NCI-H460 (cell line): ENCODE data around the gene HAO2. TPM values are rescaled to one million over a fixed set of nuclear protein-coding genes. Genes with fewer than 3 reads are reported as not detected.
"Not testable (repeated sequence)": the region's sequence is repeated elsewhere in the genome, so short reads cannot be mapped to it uniquely, and the experiment has no call there.

Experiments
- DNase-seq: peaks from one replicate; pipeline ENCODE4 v3.0.0-alpha.2; 2016; ENCODE audit warnings: low read depth; ENCODE audit errors: extremely low read depth
- total RNA-seq: library from RNA; depleted of rRNA; stranded (reverse); fragments of >200 nt; shearing (Covaris generic); gene quantifications from 2 replicates; pipeline ENCODE4 v1.2.3, GENCODE V29; 2014

The HAO2 gene
- total RNA-seq, 1 experiment from 2014 or later: not detected

DNA sequence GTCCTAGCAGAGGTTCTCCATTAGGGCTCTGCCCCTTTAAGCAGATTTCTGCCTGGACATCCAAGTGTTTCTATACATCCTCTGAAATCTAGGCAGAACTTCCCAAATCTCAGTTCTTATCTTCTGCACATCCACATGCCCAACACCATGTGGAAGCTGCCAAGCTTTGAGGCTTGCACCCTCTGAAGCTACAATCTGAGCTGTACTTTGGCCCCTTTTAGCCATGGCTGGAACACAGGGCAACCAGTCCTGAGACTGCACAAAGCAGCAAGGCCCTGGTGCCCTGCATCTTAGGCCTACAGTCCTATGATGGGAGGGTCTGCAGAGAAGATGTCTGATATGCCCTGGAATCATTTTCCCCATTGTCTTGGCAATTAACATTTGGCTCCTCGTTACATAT, 8.0 kb downstream of the HAO2 start:
- DNase-seq: no peak

DNA sequence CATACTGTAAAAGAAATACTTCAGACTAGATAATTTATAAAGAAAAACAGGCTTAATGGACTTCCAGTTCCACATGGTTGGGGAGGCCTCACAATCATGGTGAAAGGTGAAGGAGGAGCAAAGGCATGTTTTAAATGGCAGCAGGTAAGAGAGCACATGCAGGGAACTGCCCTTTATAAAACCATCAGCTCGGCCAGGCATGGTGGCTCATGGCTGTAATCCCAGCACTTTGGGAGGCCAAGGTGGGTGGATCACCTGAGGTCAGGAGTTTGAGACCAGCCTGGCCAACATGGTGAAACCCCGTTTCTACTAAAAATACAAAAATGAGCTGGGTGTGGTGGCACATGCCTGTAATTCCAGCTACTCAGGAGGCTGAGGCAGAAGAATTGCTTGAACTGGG, 9.0 kb downstream of the HAO2 start:
- DNase-seq: not testable (repeated sequence)

DNA sequence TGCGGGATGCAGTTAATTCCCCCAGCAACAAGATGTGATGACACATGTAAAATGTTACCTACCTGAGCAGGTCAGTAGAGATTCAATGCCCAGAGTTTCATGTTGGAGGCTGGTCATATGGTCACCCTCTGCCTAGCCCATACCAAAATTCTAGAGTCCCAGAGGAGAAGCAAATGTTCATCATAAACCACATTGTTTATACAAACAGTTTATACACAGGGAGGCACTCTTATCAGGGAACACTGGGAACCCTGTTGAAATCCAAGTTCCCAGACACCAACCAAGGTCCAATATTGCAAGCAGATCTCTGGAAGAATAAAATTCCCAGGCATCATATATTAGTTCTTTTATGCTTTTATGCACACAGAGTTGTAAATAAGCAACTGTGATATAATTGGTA, 10.5 kb downstream of the HAO2 start:
- DNase-seq: no peak

DNA sequence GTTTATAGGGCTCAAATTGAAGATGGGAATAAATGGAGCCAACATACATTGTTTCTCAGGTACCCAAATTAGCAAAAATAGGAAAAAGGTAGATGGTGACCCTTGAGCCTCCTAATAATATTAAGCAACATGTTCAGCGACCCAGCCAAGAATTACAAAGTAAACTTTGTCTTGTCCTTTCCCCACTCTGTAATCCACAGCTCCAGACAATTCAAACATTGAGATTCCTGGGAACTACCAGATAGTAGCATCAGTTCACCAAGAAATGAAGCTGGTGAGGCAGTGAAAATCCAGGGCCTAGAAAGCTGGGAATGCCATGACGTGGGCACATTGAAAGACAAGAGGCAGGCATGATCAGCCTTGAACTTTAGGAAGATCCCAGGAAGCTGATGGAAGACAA, 11.7 kb downstream of the HAO2 start:
- no peak for DNase-seq

DNA sequence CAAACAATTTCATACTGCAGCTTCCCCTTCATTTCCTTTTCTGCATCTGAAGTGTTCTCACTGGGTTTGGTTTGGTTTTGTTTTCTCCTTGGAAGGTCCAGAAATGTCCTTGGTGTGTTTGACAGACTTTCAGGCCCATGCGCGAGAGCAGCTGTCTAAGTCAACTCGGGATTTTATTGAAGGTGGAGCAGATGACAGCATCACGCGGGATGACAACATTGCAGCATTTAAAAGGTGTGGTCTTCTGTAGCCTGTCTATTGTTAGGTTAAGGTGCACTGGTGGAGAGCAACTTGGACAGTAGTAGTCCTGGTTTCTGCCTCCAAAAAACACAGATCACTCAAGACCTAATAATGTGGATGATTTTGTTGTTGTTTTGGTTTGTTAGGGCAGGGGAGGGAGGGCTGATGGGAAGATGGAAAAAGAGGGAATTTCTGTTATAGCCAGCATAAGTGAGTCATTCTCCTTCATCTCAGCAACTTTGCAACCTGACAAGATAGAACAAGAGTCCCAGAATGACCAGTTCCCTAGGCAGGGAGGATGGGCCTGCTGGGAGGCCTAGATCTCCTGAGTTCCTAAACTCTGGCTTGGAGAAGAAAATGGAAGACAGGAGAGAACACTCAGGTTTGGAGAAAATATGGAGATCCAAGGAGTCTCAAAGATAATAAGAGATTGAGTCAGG, 12.5 kb downstream of the HAO2 start:
- no peak for DNase-seq

DNA sequence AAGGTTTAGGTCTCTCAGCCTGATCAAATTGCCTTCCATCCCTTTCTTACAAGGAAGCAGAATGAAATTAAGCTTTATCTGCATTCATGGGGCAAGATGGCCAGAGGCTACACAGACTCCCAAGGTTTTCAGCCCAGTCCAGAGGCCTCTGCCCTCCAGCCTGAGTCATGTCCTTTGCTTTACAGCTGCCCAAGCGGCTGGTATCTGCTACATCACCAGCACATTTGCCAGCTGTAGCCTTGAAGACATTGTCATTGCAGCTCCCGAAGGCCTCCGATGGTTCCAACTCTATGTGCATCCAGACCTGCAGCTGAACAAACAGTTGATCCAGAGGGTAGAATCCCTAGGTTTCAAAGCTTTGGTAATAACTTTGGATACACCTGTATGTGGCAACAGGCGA, 16.0 kb downstream of the HAO2 start:
- no peak for DNase-seq

DNA sequence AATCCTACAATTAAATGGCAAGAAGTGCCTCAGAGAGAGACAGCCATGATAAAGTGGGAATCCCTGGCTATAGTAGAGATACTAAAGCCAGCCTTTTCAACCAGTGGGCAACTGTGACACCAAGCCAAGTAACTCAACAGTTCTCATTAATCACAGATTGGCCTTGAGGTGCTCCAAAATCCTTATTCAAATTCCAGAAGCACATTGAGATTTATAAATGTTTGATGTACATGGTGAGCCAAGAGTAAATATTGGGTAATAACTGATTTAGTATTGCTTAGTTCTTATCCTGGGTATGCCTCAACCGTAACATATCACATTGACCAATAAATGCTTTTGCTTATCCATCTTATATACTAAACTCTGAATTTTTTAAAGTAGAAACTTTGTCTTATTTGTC, 17.1 kb downstream of the HAO2 start:
- DNase-seq: no peak

DNA sequence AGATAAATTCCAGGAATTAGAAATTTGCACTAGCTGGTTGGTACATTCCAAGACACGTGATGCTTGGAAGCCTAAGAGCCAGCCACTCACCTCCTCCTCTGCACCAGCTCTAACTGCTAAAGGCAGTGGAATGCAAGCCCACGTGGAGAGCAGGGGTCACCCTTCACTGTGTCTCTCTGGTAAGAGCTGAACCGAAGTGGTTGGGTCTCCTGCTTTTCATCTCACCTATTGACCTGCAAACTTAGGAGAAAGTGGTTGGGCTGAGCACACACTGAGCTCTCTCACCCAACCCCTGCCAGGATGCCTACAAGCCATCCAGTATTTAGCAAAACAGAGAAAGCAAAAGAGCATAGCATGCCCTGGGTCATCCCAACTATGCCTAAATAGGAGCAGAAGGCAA, 19.3 kb downstream of the HAO2 start:
- no peak for DNase-seq

DNA sequence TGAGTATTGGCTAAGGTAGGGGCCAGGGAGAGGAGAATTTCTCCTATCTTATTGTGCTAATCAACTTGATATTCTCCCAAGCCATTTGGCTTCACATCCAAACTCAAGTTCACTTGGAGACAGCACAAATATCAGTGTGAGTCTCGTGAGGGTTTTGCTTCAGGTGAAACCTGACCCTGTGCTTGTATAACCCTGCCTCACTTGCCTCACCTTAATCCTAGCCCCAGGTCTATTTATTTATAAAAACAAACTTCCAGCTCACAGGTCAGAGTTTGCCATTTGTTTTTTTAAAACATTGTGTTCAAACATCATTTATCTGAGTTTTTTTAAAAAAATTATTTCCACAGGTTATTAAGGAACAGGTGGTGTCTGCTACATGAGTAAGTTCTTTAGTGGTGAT, 19.9 kb downstream of the HAO2 start:
- DNase-seq: no peak

DNA sequence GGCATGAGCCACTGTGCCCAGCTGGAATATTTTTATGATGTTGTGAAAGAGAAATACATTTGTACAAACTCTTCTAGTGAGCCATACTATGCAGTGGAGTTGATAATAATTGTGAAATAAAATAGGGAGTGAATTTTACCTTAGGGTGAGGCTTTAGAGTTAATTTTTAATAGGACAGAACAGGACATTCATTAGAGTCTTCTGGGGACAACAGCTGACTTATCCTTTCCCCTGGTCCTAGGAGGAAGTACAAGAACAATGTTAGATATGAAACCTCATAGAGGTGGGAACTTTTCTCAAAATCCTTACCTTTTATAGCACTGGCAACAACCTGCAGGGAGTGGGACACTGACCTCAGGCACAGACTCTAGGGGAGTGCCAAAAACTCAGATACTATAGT, 21.9 kb downstream of the HAO2 start:
- DNase-seq: no peak

DNA sequence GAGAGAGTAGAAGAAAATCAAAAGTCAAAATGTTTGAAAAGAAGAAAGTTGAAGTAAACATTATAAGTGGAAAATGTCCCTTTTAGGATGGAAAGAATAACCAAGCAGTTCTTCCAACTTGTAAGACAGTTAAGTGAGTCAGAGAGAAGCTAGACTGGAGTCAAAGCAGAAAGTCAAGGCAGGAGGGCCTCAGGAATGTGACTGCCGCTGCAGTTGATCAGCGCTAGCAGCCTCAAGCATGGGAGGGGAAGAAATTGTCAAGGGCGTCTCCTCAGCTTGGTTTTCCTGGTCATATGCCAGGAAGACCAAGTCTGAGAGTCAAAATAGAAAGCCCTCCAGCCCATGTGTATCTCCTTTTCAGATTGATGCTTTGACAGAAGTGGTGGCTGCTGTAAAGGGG, 23.2 kb downstream of the HAO2 start:
- no peak for DNase-seq

DNA sequence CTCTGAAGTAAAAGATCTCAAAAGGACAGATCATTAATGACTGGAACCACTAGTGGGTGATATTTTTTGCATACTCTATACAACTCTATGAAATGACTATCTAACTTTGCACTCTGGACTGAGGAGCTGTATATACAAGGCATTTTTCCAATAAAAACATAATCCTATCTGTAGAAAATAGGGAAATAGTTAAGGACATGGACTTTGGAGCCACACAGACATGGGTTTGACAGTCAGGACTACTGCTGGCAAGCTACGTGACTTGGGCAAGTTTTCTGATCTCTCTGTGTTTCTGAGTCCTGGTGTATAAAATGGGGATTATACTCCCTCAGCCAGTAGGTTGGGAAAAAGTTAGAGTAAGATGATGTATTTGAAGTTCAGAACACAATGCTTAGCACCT, 25.5 kb downstream of the HAO2 start:
- no peak for DNase-seq

DNA sequence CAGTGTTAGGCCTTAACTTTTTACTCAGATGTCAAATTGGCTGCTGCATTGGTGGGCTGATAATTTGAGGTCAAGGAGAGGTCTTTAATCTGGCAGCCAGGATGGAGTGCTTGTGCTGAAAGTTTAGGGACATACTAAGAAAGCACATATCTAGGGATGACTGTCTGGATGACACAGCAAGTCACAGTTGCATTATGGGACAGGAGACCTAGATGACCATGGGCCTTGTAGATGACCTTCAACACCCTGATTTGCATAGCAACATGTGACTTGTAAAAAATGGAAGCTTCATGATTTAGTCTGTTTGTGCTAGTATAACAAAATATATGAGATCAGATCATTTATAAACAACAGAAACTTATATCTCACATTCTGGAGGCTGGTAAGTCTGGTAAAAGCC, 28.4 kb downstream of the HAO2 start:
- DNase-seq: no peak

DNA sequence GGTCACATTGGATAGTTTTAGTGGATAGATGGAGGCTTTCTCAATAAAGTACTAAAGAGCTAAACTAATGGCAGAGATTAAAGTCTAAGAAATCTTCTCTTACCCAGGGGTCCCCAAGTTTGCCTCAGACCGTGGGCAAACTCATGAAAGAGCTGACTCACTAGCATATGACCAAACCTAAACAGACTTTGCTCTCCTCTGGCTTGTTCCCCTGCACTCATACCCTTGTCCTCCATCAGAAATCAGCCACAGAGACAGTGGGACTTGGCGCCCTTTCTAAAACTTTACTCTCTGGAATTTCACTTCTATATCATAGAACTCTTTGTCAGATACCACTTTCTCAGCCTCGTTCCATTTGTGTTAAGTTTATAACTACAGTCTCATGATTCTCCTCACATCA, 29.4 kb downstream of the HAO2 start:
- DNase-seq: no peak

DNA sequence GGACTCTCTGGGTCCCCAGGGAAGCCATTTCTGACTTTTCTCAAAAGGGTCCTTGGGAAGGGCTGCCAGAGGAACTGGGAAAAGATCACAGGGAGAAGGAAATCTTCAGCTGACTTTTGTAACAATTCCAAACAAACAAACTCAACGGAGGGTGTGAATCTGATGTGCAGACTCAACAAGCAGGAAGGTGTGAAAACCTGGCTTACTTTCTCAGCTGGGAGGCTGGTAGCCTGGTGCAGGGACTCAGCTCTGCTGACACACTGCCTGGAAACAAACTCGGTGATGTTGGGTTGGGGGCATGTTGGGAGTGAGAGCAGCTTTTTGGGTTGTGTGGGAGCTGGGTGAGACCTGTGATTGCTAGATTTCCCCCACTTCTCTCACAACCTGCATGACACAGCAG, 36.2 kb downstream of the HAO2 start:
- no peak for DNase-seq

DNA sequence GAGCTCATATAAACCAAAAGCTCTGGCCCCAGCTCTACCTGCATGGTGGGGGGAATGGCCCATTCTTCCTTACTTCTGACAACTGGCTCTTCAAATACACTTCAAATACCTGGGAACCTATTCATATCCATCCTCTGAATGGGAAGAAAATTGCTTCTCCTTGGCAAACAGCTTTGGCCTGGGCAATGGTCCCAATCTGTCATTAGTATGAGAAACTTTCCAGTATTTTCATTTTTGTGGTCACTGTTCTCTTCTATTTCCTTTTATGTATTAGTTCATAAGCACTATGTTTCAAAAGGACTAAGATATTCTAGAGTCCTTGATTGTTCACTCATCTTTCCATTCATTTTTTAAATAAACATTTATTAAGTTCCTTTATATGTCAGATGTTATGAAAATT, 41.1 kb downstream of the HAO2 start:
- no peak for DNase-seq

DNA sequence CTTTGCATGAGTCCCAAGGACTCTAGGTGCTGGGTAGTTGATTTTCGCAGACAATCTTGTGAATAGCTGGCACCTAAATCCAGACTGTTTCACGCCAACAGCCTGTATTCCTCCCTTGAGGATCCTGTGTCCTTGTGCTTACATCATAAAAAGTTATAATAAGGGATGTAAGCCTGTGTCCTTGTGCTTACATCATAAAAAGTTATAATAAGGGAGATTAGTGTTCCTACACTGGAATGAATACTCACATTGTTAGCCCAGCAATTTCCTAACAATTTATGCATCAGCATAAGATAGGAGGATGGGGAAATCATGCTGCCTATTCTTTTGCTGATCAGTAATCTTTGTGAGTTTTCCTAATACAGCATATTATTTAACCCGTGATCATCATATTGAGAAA, 42.4 kb downstream of the HAO2 start:
- no peak for DNase-seq

DNA sequence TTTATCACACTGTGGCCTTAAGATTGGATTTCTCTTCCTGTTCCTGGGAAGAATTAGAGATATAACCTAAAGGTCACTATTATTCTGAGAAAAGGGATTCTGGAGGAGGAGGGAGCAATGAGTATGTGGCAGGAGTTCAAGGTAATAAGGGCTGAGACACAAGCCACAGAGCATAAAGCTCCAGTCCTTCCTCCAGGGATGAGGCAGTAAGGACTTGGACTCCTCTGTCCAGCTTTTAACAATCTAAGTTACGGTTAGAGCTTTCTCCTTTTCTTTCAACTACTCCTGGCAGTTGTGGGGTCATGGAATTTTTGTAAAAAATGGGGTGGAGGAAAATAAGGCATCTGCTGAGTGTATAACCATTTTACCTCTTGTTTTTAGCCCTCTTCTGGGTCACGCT, 46.4 kb downstream of the HAO2 start, which contains the start of gene HSD3B2:
Gene HSD3B2 (plus strand): TSS at position 201 of the 400 bp plus-strand sequence. CDS start 270 bp downstream, outside the sequence.
- no peak for DNase-seq

DNA sequence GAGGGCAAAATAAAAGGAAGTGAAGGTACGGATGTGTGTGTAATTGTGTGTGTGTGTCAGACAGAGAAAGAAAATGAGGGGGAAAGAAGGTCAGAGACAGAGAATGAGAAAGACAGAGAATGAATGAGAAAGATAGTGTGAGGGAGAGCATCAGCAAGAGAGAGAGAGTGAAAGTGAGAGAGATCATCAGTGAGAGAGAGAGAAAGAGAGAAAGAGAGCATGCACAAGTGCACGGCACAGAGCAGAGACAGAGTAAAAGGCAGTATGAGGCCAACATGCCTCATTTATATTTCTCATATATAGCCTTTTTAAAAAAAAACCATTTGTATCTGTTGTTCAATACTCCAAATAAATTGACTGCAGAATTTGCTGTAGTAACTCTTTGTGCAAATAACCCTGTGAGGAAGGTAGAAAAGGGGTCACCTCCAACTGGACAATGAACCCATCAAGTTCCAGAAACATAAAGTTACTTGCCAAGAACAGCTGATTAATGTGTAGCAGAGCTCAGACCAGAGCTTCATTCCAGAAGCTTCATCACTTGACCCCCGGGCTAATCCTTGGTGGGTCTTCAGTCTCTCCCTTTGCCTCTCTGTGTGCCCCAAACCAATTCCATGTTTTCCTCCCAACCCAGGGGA, 47.5 kb downstream of the HAO2 start:
- DNase-seq: no peak

DNA sequence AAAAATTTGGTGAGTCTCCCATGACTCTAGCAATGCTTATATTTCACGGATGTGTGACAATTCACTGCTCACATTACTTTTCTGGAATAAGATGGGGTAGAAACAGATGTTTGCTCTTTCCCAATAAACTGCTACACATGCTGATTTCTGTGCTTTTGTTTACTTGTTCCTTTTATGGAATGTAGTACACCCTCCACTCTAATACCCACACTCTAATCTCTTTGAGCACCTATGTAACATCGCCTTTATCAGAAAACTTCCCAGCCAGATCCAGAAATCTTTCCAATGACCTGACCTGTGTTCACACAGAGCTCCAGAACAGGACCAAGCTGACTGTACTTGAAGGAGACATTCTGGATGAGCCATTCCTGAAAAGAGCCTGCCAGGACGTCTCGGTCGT, 50.5 kb downstream of the HAO2 start:
- DNase-seq: no peak

DNA sequence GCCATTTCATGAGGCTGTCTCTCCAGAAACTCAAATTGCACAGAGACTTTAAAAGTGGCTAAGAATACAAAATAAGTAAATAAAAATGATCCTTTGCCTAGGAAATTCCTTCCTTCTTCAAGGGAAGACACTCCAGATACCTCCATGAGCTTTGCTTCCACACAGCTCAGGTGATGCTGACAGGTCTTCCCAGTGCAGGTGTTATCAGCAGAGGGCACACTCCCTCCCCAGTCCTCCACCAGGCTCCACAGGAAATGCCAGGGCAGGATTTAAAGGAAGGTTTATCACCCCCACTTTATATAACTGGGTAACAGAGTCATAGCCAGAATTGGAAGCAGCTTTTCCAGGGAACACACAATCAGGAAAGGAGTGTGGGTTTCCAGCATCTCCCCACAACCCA, 52.1 kb downstream of the HAO2 start:
- no peak for DNase-seq

DNA sequence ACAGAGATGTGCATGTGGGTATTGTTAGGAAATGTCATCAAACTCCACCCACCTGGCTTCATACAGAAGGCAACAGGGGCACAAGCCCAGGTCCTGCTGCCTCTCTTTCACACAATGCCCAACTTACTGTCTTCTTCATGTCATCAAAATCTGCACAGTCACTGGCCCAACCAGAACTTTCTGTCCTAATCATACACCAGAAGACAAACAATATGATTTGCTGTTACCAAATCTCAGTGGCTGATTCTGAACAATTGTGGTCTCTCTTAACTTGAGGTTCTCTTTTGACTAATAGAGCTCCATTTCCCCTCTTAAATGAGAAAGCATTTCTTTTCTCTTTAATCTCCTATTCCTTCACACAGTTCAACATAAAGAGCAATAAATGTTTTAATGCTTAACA, 54.0 kb downstream of the HAO2 start:
- DNase-seq: no peak

DNA sequence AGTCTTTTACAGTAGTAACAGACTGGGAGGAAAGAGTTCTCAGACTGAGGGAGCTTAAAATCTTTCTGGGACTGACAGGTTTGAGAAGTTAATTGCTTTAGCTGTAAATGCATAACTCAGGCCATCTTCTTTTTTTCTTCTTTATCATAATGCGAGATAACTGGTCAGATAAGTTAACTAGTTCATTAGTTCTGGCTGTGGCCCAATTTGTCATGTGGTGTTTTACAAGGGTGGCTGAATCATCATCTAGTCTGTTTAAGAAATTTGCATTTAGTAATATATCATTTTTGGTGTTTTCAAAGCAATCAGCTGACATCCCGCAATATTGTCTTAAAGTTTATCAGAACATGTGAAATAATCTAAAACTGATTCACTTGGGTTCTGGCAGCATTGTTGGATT, 60.4 kb downstream of the HAO2 start:
- DNase-seq: no peak
